ENCODE data around the gene COL18A1. TPM values are rescaled to one million over a fixed set of nuclear protein-coding genes. Genes with fewer than 3 reads are reported as not detected.
"Not testable (repeated sequence)": the region's sequence is repeated elsewhere in the genome, so short reads cannot be mapped to it uniquely, and the experiment has no call there.

Gene COL18A1
- polyA plus RNA-seq, 1 of the 3 experiments (the other 2 are of a cell fraction), result 118 TPM

GRCh38 chr21:45362748-45363145 is 42.2 kb upstream of the COL18A1 start:
- CTCF ChIA-PET, result no interaction called here
- Histone ChIP-seq H3F3A (replicated peaks; ENCODE audit: insufficient read depth) (peaks cover 33% of the 10 kb centered on the region), H3K4me2 (no peak overlapping the region), H3K9ac (no peak overlapping the region), H3K79me2 (ENCODE audit: insufficient read depth) (peaks cover 12% of the 10 kb centered on the region; the same call in 1 of the 2 replicates), H3K27me3 (ENCODE audit: insufficient read depth) (no peaks in the 10 kb centered on the region), H2AFZ (ENCODE audit: low read depth) (no peak overlapping the region), H3K4me1 (ENCODE audit: control insufficient read depth in 1 of 2, insufficient read depth in 2 of 2, low read depth in 1 of 2, low read length in 1 of 2) (peaks cover 34 to 45% of the 10 kb centered on the region in 2 experiments; a peak in 3 of 4 replicates), H3K4me3 (ENCODE audit: low read depth in 2 of 2, low read length in 1 of 2) (no peak overlapping the region), H3K36me3 (replicated peaks in 1 of 2; ENCODE audit: control insufficient read depth in 1 of 2, insufficient read depth in 2 of 2, low read length in 1 of 2) (no peaks in the 10 kb centered on the region), H4K20me1 (ENCODE audit: insufficient read depth) (no peaks in the 10 kb centered on the region), H3K9me3 (no peaks in the 10 kb centered on the region), H3K27ac (ENCODE audit: low read depth in 2 of 2, low read length in 1 of 2) (peak overlapping the region in 1 of 2 experiments; percentile 100; a peak in 2 of 4 replicates), H3K9me2 (no peaks in the 10 kb centered on the region)
- POLR2A ChIA-PET, result no interaction called here
- TF ChIP-seq GATA2 (CRISPR knock-in tag; IDR thresholded peaks at IDR 0.05) (no peak), RCOR1 (IDR thresholded peaks at IDR 0.05; ENCODE audit: low read length) (no peak), SMC3 (IDR thresholded peaks at IDR 0.05; ENCODE audit: low read depth, low read length) (no peak), NFIC (IDR thresholded peaks at IDR 0.05; ENCODE audit: borderline replicate concordance) (no peak), YY1 (IDR thresholded peaks at IDR 0.05; ENCODE audit: low read depth) (no peak), USF2 (IDR thresholded peaks at IDR 0.05; ENCODE audit: borderline replicate concordance, low read depth, low read length) (no peak), NRF1 (IDR thresholded peaks at IDR 0.05; ENCODE audit: low read depth, low read length) (no peak)
- no peak for DNase-seq
- 100% methylated on average over 3 of the region's 14 CpGs for WGBS (ENCODE audit: low lambda C conversion rate)

GRCh38 chr21:45363272-45363671 is 41.7 kb upstream of the COL18A1 start:
- H3K36me3 ChIP-seq (replicated peaks in 1 of 2; ENCODE audit: control insufficient read depth in 1 of 2, insufficient read depth in 2 of 2, low read length in 1 of 2); H3K4me2 ChIP-seq; POLR2A ChIA-PET; CTCF ChIA-PET; H3K9me2 ChIP-seq; H2AFZ ChIP-seq (ENCODE audit: low read depth); H3K9me3 ChIP-seq; H4K20me1 ChIP-seq (ENCODE audit: insufficient read depth); H3K27me3 ChIP-seq (ENCODE audit: insufficient read depth); DNase-seq; H3K4me3 ChIP-seq (ENCODE audit: low read depth in 2 of 2, low read length in 1 of 2): not testable (repeated sequence)
- H3F3A ChIP-seq (replicated peaks; ENCODE audit: insufficient read depth), result peaks cover 33% of the 10 kb centered on the region
- H3K9ac ChIP-seq, result peak overlapping the region; percentile 54; the same call in 1 of the 2 replicates
- 96% methylated on average over 19 of the region's 19 CpGs for WGBS (ENCODE audit: low lambda C conversion rate)
- H3K4me1 ChIP-seq (ENCODE audit: control insufficient read depth in 1 of 2, insufficient read depth in 2 of 2, low read depth in 1 of 2, low read length in 1 of 2), result peaks cover 34 to 47% of the 10 kb centered on the region in 2 experiments; a peak in 3 of 4 replicates
- peak overlapping the region; percentile 88 to 100 for H3K27ac ChIP-seq (ENCODE audit: low read depth in 2 of 2, low read length in 1 of 2)
- peaks cover 12% of the 10 kb centered on the region; the same call in 1 of the 2 replicates for H3K79me2 ChIP-seq (ENCODE audit: insufficient read depth)

- no peaks in the 10 kb centered on the region for H4K20me1 ChIP-seq (ENCODE audit: insufficient read depth)
- H3K9me3 ChIP-seq, result no peaks in the 10 kb centered on the region
- H3K79me2 ChIP-seq (ENCODE audit: insufficient read depth), result peaks cover 12% of the 10 kb centered on the region; the same call in 1 of the 2 replicates
- peaks cover 33% of the 10 kb centered on the region for H3F3A ChIP-seq (replicated peaks; ENCODE audit: insufficient read depth)
- peaks cover 34 to 45% of the 10 kb centered on the region in 2 experiments; a peak in 3 of 4 replicates for H3K4me1 ChIP-seq (ENCODE audit: control insufficient read depth in 1 of 2, insufficient read depth in 2 of 2, low read depth in 1 of 2, low read length in 1 of 2)
- H3K9me2 ChIP-seq, result no peaks in the 10 kb centered on the region
- no peak overlapping the region for H2AFZ ChIP-seq (ENCODE audit: low read depth)
- H3K27ac ChIP-seq (ENCODE audit: low read depth in 2 of 2, low read length in 1 of 2), result peak overlapping the region; percentile 88 to 100
- H3K4me3 ChIP-seq (ENCODE audit: low read depth in 2 of 2, low read length in 1 of 2), result peak overlapping the region in 1 of 2 experiments; percentile 9; a peak in 1 of 4 replicates
- no peak for DNase-seq
- H3K27me3 ChIP-seq (ENCODE audit: insufficient read depth), result no peaks in the 10 kb centered on the region
- H3K9ac ChIP-seq, result peak overlapping the region; percentile 83
- CTCF ChIA-PET, result no interaction called here
- H3K36me3 ChIP-seq (replicated peaks in 1 of 2; ENCODE audit: control insufficient read depth in 1 of 2, insufficient read depth in 2 of 2, low read length in 1 of 2), result no peaks in the 10 kb centered on the region
- H3K4me2 ChIP-seq, result peak overlapping the region; percentile 60
- POLR2A ChIA-PET, result no interaction called here
- 6% methylated on average over 13 of the region's 19 CpGs for WGBS (ENCODE audit: low lambda C conversion rate)
- peak; percentile 90 for TF ChIP-seq PBX3 (IDR thresholded peaks at IDR 0.05)
- TF ChIP-seq CTCF (IDR thresholded peaks at IDR 0.05), result no peak
- peak; percentile 72 for TF ChIP-seq REST (IDR thresholded peaks at IDR 0.05; ENCODE audit: low read depth, low read length)
- TF ChIP-seq NRF1 (IDR thresholded peaks at IDR 0.05; ENCODE audit: low read depth, low read length), result no peak
- TF ChIP-seq POLR2AphosphoS5 (IDR thresholded peaks at IDR 0.05; ENCODE audit: low read depth, low read length), result peak; percentile 78
- peak; percentile 67 for TF ChIP-seq ELF1 (IDR thresholded peaks at IDR 0.05)
- TF ChIP-seq RCOR1 (IDR thresholded peaks at IDR 0.05; ENCODE audit: low read length), result 0 out of 2 replicates have a peak, but pooled peaks have one; percentile 14
Measured at GRCh38 chr21:45363921-45364467, 41.0 kb upstream of the COL18A1 start.
